ENCODE results near the gene LRWD1. TPM values are rescaled to one million over a fixed set of nuclear protein-coding genes. Genes with fewer than 3 reads are reported as not detected.

Gene LRWD1
- total RNA-seq, 1 donor from 2014 or later = 16.4 TPM

Other genes starting within 250 kb of the LRWD1 start
- gene SH2B2, start 178.1 kb upstream of the LRWD1 start, total RNA-seq = 3.0 TPM
- gene SPDYE6, start 108.5 kb upstream of the LRWD1 start, total RNA-seq = not detected
- 10.8 TPM for gene PRKRIP1, start 68.6 kb upstream of the LRWD1 start, total RNA-seq
- 1.9 TPM for gene ORAI2, start 31.4 kb upstream of the LRWD1 start, total RNA-seq
- gene ALKBH4, start 121 bp upstream of the LRWD1 start, total RNA-seq = 8.3 TPM
- 29.9 TPM for gene POLR2J, start 13.9 kb downstream of the LRWD1 start, total RNA-seq
- 2.9 TPM for gene RASA4B, start 52.8 kb downstream of the LRWD1 start, total RNA-seq
- gene UPK3BL2, start 78.7 kb downstream of the LRWD1 start, total RNA-seq = 8.5 TPM
- not detected for gene SPDYE2, start 86.2 kb downstream of the LRWD1 start, total RNA-seq
- gene POLR2J3, start 107.6 kb downstream of the LRWD1 start, total RNA-seq = 15.1 TPM
- gene RASA4, start 151.8 kb downstream of the LRWD1 start, total RNA-seq = 10.7 TPM
- 10.0 TPM for gene UPK3BL1, start 177.8 kb downstream of the LRWD1 start, total RNA-seq
- not detected for gene SPDYE2B, start 185.3 kb downstream of the LRWD1 start, total RNA-seq
- gene POLR2J2, start 206.7 kb downstream of the LRWD1 start, total RNA-seq = 3.7 TPM